NCI-H146 (cell line): ENCODE measurements around the gene TENM4.

Experiments
- DNase-seq: peaks from one replicate; lab custom pipeline; 2025; lab: John Stamatoyannopoulos, UW

Gene TENM4

GRCh38 chr11:79440571-79441460, at the start of gene TENM4:
Gene TENM4, minus strand, starts transcription at chr11:79441030. Its CDS starts 371,086 bp downstream, at chr11:79069944.
- peak; percentile 42 for DNase-seq

DNA sequence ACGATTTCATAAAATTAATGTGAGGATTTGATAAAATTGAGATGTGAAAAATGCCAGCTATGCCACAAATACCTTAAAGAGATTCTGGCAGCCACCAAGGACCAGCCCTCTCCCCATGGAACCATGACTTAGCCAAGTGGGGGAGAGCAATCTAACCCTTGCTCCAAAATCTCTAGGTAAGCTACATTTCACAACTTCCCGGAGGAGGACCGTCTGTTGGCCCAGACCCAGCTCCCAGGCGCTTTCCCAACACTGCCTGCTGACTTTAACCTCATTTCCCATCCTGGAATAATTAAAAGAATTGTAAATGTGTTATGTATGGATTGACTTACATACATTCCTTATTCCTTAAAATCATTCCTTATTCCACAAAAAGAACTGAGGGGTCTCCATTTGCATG, 47.5 kb upstream of the TENM4 start:
- DNase-seq = no peak

GRCh38 chr11:79487412-79487811, 46.6 kb upstream of the TENM4 start:
- no peak for DNase-seq

DNA sequence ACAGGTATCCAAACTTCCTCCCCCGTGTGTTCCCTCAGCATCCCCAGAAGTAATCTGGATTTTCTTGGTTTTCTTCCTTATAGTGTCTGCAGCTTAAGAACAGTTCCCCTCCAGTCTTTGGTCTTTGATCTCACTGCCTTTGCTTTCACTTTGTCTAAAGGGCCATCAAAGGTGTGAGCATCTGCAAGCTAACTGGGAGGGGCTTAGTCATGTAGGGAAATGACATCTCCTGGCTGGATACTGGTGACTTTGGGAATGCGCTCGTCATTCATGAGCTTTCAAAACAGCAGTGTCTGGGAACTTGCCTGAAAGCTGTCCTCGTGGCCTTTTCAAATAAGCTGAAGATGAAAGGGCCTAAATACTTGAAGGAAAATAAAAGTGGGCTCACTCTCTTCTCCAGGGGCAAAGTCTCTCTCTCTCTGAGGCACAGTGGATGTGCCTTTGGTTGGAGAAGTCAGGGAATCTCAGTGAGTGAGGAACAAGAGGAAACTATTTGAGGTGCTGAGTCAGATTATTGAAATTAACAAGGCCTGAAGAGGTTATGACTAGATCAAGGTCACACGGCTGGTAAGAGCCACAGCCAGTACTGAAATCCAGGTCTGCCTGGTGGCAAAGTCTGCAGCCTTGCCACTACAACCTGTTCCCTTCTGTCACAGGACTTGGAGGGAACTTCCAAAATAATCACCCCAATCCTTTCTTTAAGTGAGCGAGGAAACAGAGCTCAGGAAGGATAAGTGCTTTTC, 45.6 kb upstream of the TENM4 start:
- no peak for DNase-seq

DNA sequence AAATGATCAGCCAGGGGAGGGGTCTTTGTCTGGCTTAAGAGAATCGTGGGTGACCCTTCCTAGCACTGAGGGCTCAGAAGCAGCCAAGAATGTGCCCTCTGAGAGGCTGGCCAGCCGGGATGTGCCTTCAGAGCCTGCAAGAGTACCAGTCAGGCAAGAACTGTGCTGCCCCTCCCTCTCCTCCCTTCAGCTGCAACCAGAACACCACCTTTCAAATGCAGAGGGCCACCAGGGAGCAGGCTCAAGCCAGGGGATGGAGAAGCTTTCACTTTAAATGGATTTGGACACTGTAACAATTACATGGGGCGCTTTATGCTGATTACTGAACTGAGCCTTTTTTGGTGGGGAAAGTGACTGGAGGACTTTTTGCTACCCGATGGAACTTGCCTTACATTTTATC, 44.9 kb upstream of the TENM4 start:
- DNase-seq = no peak

DNA sequence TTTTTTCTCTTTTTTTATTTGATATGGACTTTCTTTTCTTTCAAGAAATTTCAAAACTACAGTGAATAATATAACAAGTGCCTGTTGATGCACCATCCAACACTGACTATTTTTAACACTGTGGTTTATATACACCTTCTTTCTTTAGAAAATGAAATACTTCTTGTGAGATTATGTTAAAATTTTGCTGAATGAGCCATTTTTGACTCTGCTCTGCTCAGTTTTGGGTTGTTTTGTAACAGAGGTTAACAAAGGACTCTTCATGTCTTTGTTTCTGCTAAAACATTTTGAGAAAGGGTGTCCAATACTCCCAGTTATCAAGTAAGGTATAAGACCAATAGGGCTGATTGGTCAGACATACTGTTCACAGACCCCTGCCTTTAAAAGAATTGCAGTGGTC, 44.0 kb upstream of the TENM4 start:
- DNase-seq = no peak

- DNase-seq = no peak
These were observed 42.0 kb upstream of the TENM4 start for GRCh38 chr11:79482800-79483199.

DNA sequence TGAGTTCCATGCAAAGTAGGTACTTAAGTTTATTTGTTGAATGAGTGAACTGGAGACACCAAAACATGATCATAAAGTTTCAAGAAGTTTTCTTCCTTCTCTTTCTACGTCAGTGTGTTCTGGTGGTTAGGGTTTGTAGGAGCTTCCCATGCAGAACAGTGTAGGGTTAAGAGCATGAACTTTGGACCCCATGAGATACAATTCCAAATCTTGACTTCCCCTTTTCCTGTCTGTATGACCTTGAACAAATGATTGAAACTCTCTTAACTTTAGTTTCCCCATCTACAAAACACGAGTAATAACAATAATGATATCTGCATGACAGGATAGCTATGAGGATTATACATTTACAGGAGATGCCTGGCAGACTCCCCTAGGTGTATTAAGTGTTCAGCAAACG, 41.0 kb upstream of the TENM4 start:
- no peak for DNase-seq

DNA sequence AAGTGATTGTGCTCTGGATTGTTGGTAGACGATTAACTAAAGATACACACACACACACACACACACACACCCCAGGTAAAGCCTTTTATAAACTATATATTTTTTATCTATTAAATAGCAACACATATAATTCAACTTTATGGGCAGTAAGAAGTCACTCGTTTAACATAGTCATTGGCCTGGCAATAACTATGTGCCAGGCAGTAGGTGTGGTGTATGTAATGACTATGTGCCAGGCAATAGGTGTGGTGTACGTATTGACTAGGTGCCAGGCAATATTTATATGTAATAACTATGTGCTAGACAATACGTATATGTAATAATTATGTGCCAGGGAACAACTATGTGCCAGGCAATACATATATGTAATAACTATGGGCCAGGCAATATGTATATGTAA, 40.0 kb upstream of the TENM4 start:
- no peak for DNase-seq

GRCh38 chr11:79472819-79473529, 32.1 kb upstream of the TENM4 start:
- DNase-seq = no peak

DNA sequence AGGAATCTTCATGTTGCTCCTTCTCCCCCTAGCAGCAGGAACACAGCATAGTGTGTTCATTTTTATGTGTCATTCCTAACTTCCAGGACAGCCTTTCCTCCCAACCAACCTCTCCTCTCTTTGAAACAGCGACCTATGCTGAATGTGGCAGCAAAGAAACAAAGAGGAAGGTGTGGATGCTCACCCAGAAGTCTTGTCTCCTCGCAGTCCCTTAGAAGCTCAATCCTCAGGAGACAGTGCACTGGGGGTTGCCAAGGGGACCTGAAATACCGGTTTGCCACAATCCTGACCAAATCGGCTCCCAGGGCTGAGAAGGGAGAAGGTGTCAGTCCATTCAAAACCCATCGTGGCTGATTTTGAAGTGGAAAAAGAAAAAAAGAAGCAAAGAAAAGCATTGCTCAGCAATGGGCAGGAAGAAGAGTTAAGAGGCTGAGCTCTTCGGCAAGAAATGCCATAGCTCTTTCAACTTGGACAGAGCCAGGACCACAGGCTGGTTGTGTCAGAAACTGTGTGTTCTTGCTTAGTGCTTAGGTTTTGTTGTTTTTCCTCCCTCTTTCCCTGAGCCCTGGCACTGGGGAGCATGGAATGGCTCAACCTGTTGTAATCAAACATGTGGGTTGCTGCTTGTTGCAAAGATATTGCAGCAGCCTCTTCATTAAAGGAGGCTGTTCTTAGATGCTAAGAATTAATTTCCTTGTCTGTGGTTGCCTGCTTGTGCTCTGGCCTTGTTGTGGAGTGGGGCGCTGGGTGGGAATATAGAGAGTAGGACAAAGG, 30.4 kb upstream of the TENM4 start:
- no peak for DNase-seq

DNA sequence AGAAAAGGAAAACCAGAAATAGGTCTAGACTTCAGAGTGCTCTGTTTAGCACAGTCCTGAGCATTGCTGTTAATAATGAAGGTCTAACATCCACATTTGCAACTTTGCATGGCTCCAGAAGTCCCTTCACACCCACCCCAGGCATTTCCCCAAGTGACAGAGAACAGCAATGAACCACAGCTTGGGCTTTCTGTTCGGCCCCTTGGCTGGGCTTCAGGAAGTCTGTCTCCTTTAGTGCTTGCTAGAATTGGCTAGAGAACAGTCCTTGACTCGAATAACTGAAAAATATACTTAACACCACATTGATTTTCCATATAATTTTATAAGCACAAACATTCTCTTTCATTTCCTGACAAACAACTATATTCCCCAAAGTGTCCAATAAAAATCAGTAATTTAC, 29.3 kb upstream of the TENM4 start:
- DNase-seq = no peak

DNA sequence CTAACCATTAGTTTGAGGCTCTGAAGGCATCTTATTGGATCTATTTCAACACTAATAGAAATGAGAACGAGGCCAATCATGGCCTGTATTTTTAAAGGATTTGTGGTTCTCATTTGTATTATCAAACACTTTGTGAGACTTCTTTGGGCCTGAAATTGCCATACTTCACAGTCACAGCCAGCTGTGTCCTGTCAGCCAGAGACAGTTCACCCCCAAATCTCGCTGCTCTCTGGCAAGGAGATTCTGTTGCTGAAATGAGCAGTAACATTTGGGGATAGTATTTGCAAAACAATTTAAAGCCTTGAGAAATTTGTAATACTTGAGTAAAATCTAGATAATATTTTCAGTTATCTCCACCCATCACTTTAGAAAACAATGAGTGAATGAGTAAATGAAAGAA, 26.9 kb upstream of the TENM4 start:
- DNase-seq = no peak

DNA sequence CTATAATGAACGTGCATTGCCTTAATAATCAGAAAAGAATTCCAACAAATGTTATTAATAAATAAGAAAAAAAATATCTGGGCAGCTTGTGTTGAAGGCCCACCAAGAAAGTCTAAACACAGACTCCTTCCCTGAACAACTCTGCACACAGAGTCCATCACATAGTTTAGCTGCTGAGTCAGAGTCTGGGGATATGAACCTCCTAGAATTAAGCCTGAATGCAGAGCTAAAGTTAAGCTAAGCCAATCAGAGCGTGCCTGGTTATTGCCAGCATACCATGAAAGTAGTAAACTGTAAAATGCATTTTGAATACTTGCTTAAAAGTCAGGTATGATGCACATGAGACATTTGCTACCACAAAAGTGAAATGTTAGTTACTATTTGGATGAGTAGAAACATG, 25.6 kb upstream of the TENM4 start:
- DNase-seq = no peak

DNA sequence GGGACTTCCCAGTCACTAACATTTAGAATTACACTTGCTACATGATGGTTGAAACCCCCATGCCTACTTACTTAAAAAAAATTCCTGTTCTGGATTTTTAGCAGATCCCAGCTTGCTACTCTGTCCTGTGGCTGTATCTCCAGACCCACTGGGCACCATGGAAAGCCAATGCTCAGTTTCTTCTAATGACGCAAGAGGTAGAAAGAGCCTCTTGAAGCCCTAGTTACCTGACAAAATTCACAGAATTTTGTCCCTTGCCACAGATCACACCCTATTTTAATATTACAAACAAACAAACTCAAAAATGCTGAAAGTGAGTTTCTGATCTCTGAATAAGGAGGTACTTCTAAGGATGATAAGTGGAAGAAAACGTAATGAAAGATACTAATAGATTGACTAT, 24.3 kb upstream of the TENM4 start:
- DNase-seq = no peak

DNA sequence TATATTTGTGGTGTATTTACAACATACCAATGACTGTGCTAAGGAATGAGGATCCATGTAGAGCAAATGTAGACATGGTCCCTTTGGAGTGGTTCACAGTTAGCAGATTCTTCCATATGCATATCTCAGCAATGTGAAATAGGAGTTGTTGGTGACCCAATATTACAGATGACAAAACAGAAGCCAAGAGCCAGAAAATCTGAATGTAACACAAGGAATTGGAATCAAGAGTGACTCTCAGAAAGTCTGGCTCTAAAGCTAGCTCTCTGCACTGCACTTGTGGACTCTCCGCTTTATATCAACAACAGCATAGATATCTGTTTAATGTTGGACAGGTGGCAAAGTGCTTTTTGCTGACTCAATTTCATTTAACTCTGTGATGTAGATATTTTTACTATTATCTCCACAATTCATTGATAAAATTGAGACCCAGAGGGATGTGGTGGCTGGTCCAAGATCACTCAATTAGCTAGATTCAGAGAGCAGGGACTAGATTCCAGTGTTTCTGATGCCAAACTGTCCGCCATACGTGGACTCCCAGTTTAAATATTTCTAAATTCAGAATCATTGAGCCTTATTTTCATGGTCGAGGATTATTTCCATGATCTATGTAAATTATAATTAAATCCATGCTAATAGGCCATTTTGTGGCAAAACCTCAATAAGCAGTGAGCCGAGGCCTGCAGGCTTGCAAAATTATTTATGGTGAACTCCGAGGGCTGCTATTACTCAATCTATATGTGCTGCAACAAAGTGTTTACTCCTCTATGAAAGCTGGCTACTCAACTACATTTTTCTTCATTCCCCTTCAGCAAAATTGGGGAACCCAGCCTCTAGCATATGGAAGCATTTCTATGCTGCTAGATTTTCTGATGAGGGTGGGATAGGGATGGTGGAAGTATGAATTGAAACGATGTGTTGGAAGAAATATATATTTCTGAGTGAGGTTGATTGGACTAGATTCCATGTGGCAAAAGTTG, 21.1 kb upstream of the TENM4 start:
- no peak for DNase-seq

GRCh38 chr11:79461144-79461543, 20.3 kb upstream of the TENM4 start:
- DNase-seq = no peak

GRCh38 chr11:79458709-79459108, 17.9 kb upstream of the TENM4 start:
- DNase-seq = no peak

- DNase-seq = no peak
These were observed 15.7 kb upstream of the TENM4 start for GRCh38 chr11:79456501-79456900.

DNA sequence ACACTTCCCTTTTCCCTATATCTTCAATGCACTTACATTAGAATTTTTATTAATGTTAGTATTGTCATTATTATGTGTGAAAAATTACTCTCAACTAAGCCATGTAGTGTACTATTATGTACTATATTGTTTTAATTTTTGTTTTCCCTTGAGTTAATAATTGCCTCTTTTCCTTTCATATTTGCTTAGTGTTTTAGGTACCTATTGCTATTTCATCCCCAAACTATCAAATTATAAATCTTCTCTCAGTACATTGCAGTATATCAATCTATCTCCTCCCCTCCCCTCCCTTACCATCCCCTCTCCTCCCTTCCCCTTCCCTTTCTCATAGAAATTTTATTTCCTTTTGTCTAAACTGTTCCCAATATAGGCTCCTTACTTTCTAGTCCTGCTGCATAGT, 12.8 kb upstream of the TENM4 start:
- DNase-seq = no peak

DNA sequence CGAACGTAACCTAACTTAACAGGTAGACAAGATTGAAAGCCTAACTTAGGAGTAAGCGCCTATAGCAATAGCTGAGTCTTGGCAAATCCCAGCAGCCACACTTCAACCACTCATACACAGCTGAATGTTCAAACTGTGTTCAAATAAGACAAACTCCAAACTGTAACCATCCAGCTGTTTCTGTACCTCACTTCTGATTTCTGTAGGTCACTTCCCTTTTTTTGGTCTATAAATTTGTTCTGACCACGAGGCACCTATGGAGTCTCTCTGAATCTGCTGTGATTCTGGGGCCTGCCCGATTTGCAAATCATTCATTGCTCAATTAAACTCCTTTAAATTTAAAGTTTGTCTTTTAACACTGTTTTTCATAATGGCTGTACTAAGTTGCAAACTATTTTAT, 8.2 kb upstream of the TENM4 start:
- no peak for DNase-seq
